ENCODE results near the gene PLEKHG3. TPM values are rescaled to one million over a fixed set of nuclear protein-coding genes. Genes with fewer than 3 reads are reported as not detected.
A peak's percentile ranks its signal among the peaks of the same experiment; 100 is the strongest.

PLEKHG3 gene
- total RNA-seq, 2 experiments from 2014 or later = 6.3 to 7.1 TPM

GRCh38 chr14:64708148-64709004, 4.2 kb downstream of the PLEKHG3 start:
- CTCF ChIA-PET = interaction anchor here (1.0 to 2.0 kb wide), 3 partner anchors 8 to 53 kb away, joined by 3 to 6 read pairs (median 5); no protein-coding TSS in a partner anchor
- intact Hi-C loops (cut with DNase I, micrococcal nuclease) = no loop called here
- Mint-ChIP-seq H3K27me3 (peaks cover 27% of the 10 kb centered on the region), H3K9me3 (ENCODE audit: low read depth) (peaks cover 8% of the 10 kb centered on the region), H3K27ac (peak overlapping the region; percentile 32), H3K4me3 (peak overlapping the region; percentile 13), H3K36me3 (ENCODE audit: low read depth) (no peaks in the 10 kb centered on the region), H3K4me1 (peaks cover 34% of the 10 kb centered on the region)
- ATAC-seq (peak; percentile 13), DNase-seq (no peak)
- POLR2A ChIA-PET = no interaction called here

GRCh38 chr14:64709126-64709525, 4.9 kb downstream of the PLEKHG3 start:
- ChIA-PET POLR2A (no interaction called here), CTCF (interaction anchor here (0.8 to 2.0 kb wide), 4 partner anchors 9 to 52 kb away, joined by 3 to 6 read pairs (median 4); no protein-coding TSS in a partner anchor)
- peak overlapping the region; percentile 32 for H3K27ac Mint-ChIP-seq
- DNase-seq (no peak), ATAC-seq (no peak)
- intact Hi-C loops (cut with DNase I, micrococcal nuclease) = no loop called here
- peaks cover 13% of the 10 kb centered on the region for H3K9me3 Mint-ChIP-seq (ENCODE audit: low read depth)
- H3K27me3 Mint-ChIP-seq = peaks cover 22% of the 10 kb centered on the region
- no peaks in the 10 kb centered on the region for H3K36me3 Mint-ChIP-seq (ENCODE audit: low read depth)
- peaks cover 28% of the 10 kb centered on the region for H3K4me1 Mint-ChIP-seq
- peak overlapping the region; percentile 13 for H3K4me3 Mint-ChIP-seq

GRCh38 chr14:64711039-64711438, 6.8 kb downstream of the PLEKHG3 start:
- Mint-ChIP-seq H3K4me3 (no peak overlapping the region), H3K27me3 (peaks cover 11% of the 10 kb centered on the region), H3K27ac (no peak overlapping the region), H3K9me3 (ENCODE audit: low read depth) (peaks cover 16% of the 10 kb centered on the region), H3K36me3 (ENCODE audit: low read depth) (no peaks in the 10 kb centered on the region), H3K4me1 (peaks cover 28% of the 10 kb centered on the region)
- intact Hi-C loops (cut with DNase I, micrococcal nuclease) = loop anchor here in 1 of 2 experiments (10.0 kb wide), 1 partner anchor 954 kb away; no protein-coding TSS in a partner anchor
- DNase-seq (no peak), ATAC-seq (no peak)
- ChIA-PET POLR2A (no interaction called here), CTCF (no interaction called here)

GRCh38 chr14:64713677-64714076, 9.5 kb downstream of the PLEKHG3 start:
- Mint-ChIP-seq H3K9me3 (ENCODE audit: low read depth) (peaks cover 16% of the 10 kb centered on the region), H3K27me3 (peaks cover 7% of the 10 kb centered on the region), H3K4me1 (peaks cover 26% of the 10 kb centered on the region), H3K36me3 (ENCODE audit: low read depth) (no peaks in the 10 kb centered on the region), H3K4me3 (no peak overlapping the region), H3K27ac (no peak overlapping the region)
- ATAC-seq (no peak), DNase-seq (no peak)
- ChIA-PET CTCF (interaction anchor here (0.7 to 1.4 kb wide), 2 partner anchors 10 to 51 kb away, joined by 3 to 4 read pairs; partner anchors contain the start of gene PLEKHG3), POLR2A (interaction anchor here (0.6 kb wide), 1 partner anchor 22 kb away, joined by 3 read pairs; no protein-coding TSS in a partner anchor)
- intact Hi-C loops (cut with DNase I, micrococcal nuclease) = loop anchor here in 1 of 2 experiments (10.0 kb wide), 1 partner anchor 951 kb away; no protein-coding TSS in a partner anchor

- POLR2A ChIA-PET = interaction anchor here (0.6 kb wide), 1 partner anchor 21 kb away, joined by 3 read pairs; no protein-coding TSS in a partner anchor
- H3K27ac Mint-ChIP-seq = no peak overlapping the region
Measured at GRCh38 chr14:64714432-64715025, 10.3 kb downstream of the PLEKHG3 start.

GRCh38 chr14:64715146-64715627, 11.0 kb downstream of the PLEKHG3 start:
- CTCF ChIA-PET = interaction anchor here (1.4 kb wide), 1 partner anchor 11 kb away, joined by 4 read pairs; the partner anchor contains the start of gene PLEKHG3
- peaks cover 16% of the 10 kb centered on the region for H3K9me3 Mint-ChIP-seq (ENCODE audit: low read depth)
- peaks cover 2% of the 10 kb centered on the region for H3K27me3 Mint-ChIP-seq
- DNase-seq = no peak
- no peak overlapping the region for H3K4me3 Mint-ChIP-seq
- intact Hi-C loops (cut with DNase I, micrococcal nuclease) = loop anchor here (1.0 to 10.0 kb wide), 2 partner anchors 38 to 950 kb away; no protein-coding TSS in a partner anchor
- no peaks in the 10 kb centered on the region for H3K36me3 Mint-ChIP-seq (ENCODE audit: low read depth)
- ATAC-seq = no peak
- no peak overlapping the region for H3K27ac Mint-ChIP-seq
- H3K4me1 Mint-ChIP-seq = peaks cover 23% of the 10 kb centered on the region
- POLR2A ChIA-PET = no interaction called here

More at GRCh38 chr14:64714432-64715025, 10.3 kb downstream of the PLEKHG3 start:
- ATAC-seq = no peak
- no peak for DNase-seq
- CTCF ChIA-PET = interaction anchor here (1.4 kb wide), 1 partner anchor 11 kb away, joined by 4 read pairs; the partner anchor contains the start of gene PLEKHG3
- Mint-ChIP-seq H3K9me3 (ENCODE audit: low read depth) (peaks cover 16% of the 10 kb centered on the region), H3K27me3 (peaks cover 2% of the 10 kb centered on the region), H3K4me3 (no peak overlapping the region), H3K36me3 (ENCODE audit: low read depth) (no peaks in the 10 kb centered on the region), H3K4me1 (peaks cover 20% of the 10 kb centered on the region)
- intact Hi-C loops (cut with DNase I, micrococcal nuclease) = loop anchor here (1.0 to 10.0 kb wide), 2 partner anchors 37 to 950 kb away; no protein-coding TSS in a partner anchor

GRCh38 chr14:64715628-64716412, 11.6 kb downstream of the PLEKHG3 start:
- Mint-ChIP-seq H3K36me3 (ENCODE audit: low read depth) (no peaks in the 10 kb centered on the region), H3K27ac (no peak overlapping the region), H3K9me3 (ENCODE audit: low read depth) (peaks cover 16% of the 10 kb centered on the region), H3K4me3 (no peak overlapping the region), H3K27me3 (peaks cover 2% of the 10 kb centered on the region), H3K4me1 (peaks cover 23% of the 10 kb centered on the region)
- ATAC-seq (no peak), DNase-seq (no peak)
- ChIA-PET POLR2A (no interaction called here), CTCF (no interaction called here)
- intact Hi-C loops (cut with DNase I, micrococcal nuclease) = loop anchor here (1.0 to 10.0 kb wide), 2 partner anchors 39 to 949 kb away; no protein-coding TSS in a partner anchor

GRCh38 chr14:64717870-64718269, 13.6 kb downstream of the PLEKHG3 start:
- peaks cover 12% of the 10 kb centered on the region for H3K9me3 Mint-ChIP-seq (ENCODE audit: low read depth)
- CTCF ChIA-PET = interaction anchor here (0.6 kb wide), 1 partner anchor 13 kb away, joined by 3 read pairs; no protein-coding TSS in a partner anchor
- intact Hi-C loops (cut with DNase I, micrococcal nuclease) = loop anchor here in 1 of 2 experiments (10.0 kb wide), 1 partner anchor 947 kb away; no protein-coding TSS in a partner anchor
- H3K27me3 Mint-ChIP-seq = no peaks in the 10 kb centered on the region
- POLR2A ChIA-PET = interaction anchor here (0.7 kb wide), 1 partner anchor 9 kb away, joined by 3 read pairs; no protein-coding TSS in a partner anchor
- no peak for ATAC-seq
- H3K36me3 Mint-ChIP-seq (ENCODE audit: low read depth) = no peaks in the 10 kb centered on the region
- no peak for DNase-seq
- peaks cover 40% of the 10 kb centered on the region for H3K4me1 Mint-ChIP-seq
- no peak overlapping the region for H3K4me3 Mint-ChIP-seq
- no peak overlapping the region for H3K27ac Mint-ChIP-seq

GRCh38 chr14:64718762-64719161, 14.5 kb downstream of the PLEKHG3 start:
- POLR2A ChIA-PET = interaction anchor here (0.7 kb wide), 1 partner anchor 8 kb away, joined by 3 read pairs; no protein-coding TSS in a partner anchor
- Mint-ChIP-seq H3K4me3 (no peak overlapping the region), H3K4me1 (peaks cover 48% of the 10 kb centered on the region), H3K36me3 (ENCODE audit: low read depth) (no peaks in the 10 kb centered on the region), H3K27ac (no peak overlapping the region), H3K27me3 (no peaks in the 10 kb centered on the region), H3K9me3 (ENCODE audit: low read depth) (peaks cover 5% of the 10 kb centered on the region)
- no peak for ATAC-seq
- intact Hi-C loops (cut with DNase I, micrococcal nuclease) = loop anchor here in 1 of 2 experiments (10.0 kb wide), 1 partner anchor 946 kb away; no protein-coding TSS in a partner anchor
- CTCF ChIA-PET = no interaction called here
- no peak for DNase-seq

- H3K36me3 Mint-ChIP-seq (ENCODE audit: low read depth) = no peaks in the 10 kb centered on the region
Measured at GRCh38 chr14:64719601-64720000, 15.4 kb downstream of the PLEKHG3 start.

More at GRCh38 chr14:64719601-64720000, 15.4 kb downstream of the PLEKHG3 start:
- POLR2A ChIA-PET = no interaction called here
- intact Hi-C loops (cut with DNase I, micrococcal nuclease) = loop anchor here in 1 of 2 experiments (10.0 kb wide), 1 partner anchor 945 kb away; no protein-coding TSS in a partner anchor
- no peaks in the 10 kb centered on the region for H3K27me3 Mint-ChIP-seq
- DNase-seq (no peak), ATAC-seq (no peak)
- no peak overlapping the region for H3K27ac Mint-ChIP-seq
- CTCF ChIA-PET = interaction anchor here (1.7 kb wide), 1 partner anchor 10 kb away, joined by 3 read pairs; no protein-coding TSS in a partner anchor
- H3K4me1 Mint-ChIP-seq = peaks cover 56% of the 10 kb centered on the region
- H3K4me3 Mint-ChIP-seq = no peak overlapping the region
- no peaks in the 10 kb centered on the region for H3K9me3 Mint-ChIP-seq (ENCODE audit: low read depth)

Measured in activated CD4-positive, alpha-beta T cell treated with anti-CD3 and anti-CD28 coated beads for 36 hours (primary cell).